Amniotic stem cell (primary cell): ENCODE measurements around the gene OR6B3.
"Not testable (repeated sequence)": the region's sequence is repeated elsewhere in the genome, so short reads cannot be mapped to it uniquely, and the experiment has no call there.

Source experiments
- DNase-seq: peaks from one replicate; lab custom pipeline; 2025; lab: John Stamatoyannopoulos, UW

The OR6B3 gene

GRCh38 chr2:240044096-240044495 is 9.2 kb downstream of the OR6B3 start:
- not testable (repeated sequence) for DNase-seq

DNA sequence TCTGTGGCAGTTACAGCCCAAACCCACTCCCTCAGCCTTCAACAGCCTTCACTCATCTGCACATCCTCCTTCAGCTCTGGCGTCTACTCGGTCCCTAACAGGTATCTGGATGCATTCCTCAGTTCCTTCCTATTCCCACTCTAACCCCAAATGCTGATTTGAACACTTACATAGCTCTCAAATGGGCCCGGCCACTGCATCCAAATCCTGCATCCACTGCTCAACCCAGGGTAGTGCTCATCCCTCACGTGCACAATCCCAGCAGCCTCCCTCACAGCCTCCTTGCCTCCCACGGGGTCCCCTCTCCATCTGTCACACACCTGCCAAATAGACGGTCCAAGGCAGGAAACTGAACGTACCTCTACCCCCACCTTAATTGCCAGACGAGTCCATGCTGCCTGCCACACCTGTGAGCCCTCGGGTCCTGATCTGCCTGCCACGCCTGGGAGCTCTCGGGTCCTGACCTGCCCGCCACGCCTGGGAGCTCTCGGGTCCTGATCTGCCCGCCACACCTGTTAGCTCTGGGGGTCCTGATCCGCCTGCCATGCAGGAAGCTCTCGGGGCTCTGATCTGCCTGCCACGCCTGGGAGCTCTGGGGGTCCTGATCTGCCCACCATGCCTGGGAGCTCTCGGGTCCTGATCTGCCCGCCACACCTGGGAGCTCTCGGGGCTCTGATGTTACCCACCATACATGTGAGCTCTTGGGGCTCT is 9.9 kb downstream of the OR6B3 start:
- DNase-seq = no peak

- DNase-seq = no peak
Observed at GRCh38 chr2:240042740-240043139, 10.6 kb downstream of the OR6B3 start.

GRCh38 chr2:240041363-240041762 is 12.0 kb downstream of the OR6B3 start:
- DNase-seq = no peak

GRCh38 chr2:240037358-240037757 is 16.0 kb downstream of the OR6B3 start:
- DNase-seq = no peak

GRCh38 chr2:240033330-240033678 is 20.0 kb downstream of the OR6B3 start:
- DNase-seq = no peak

- no peak for DNase-seq
Observed at GRCh38 chr2:240032406-240033329, 20.7 kb downstream of the OR6B3 start.

DNA sequence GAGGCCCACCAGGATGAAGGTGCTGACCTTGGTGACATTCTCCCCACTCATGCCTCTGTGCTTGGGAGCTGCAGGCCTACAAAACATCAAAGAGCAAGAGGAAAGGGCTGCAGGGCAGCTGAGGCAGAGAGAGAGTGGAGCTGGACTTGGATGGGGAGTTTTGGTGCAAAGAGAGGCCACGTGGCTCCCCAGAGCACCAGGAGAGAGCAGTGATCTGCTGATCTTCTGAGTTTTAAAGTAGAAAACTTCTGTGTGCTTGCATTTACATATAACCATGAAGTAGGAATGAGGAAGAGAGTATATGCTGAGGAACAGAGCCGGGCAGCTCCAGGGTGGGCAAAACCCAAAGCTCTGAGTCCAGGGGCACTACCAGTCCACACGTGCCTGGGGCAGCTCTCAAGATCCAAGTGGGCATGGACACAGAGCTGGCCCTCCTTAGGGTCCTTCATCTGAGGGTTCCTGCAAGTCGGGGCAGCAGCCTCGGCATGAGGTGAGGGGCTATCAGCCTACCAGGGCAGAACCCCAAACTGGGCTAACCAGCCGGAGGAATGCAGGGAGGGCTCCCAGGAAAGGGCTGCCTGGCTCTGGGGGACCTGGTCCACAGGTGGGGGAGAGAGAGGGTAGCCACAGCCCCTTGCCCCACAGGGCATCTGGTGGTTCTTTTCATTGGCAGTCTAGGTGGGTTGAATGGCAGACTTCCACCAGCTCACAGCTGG is 22.8 kb downstream of the OR6B3 start, which contains the start of gene OR6B2:
OR6B2 (minus strand) TSS at position 51 of the 716 bp plus-strand sequence; CDS start at position 51, 0 bp downstream.
- no peak for DNase-seq

GRCh38 chr2:240024766-240025165 is 28.6 kb downstream of the OR6B3 start:
- DNase-seq = no peak

- no peak for DNase-seq
Observed at GRCh38 chr2:240023792-240024191, 29.5 kb downstream of the OR6B3 start.

DNA sequence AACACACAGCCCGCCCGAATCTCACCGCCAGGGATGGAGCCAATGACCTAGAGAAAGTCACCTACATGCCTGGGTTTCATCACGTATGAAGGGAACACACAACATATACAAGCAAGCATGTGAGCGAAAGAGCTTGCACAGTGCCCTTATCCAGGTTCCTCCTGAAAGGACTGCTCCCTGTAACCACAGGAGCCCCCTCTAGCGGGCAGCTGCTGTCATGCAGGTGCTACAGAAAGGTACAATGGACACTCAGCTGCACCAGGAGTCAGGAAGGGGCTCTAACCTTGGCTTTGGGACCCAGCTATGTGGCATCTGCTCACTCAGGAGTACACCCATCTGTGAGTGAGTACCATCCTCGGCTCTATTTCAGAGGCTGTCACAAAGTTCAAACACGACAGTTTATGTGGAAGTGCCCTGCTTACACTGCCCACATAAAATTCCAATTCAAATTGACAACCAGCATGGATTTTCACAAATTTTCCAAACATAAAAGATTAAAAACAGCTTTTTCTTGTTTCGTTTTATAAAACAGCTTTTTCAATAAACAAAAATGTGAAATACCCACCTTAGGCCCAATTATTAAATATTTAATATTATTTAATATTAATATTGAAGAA is 31.7 kb downstream of the OR6B3 start:
- DNase-seq = peak; percentile 14

DNA sequence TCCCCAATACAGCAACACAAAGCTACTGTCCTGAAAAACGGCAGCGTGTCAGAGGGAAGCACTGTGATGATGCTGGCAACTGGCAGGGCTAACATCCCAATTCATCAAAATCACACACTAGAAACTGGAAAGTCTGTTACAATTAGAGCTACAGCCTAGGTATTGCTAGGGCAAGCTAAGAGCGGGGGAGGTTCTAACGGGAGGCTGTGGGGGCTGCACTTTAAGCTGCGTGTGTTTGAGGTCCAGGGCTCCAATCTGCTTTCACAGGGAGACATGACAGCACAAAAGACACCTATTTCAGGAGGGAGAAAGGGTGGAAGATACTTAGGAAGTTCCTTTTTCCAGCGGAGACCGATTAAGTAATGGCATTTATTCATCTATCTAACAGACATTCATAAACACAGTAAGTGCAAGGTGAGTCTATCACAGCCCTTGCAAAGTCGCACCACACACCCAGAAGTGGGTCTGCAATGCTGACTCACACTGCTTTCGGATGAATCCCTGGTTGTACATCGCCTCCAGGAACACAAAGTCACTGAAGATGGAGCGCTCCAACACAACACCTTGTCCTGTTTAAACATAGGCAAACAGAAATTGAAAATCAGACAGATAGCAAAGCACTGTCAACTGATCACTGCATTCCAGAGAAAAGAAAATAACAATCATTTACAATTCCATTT is 35.1 kb downstream of the OR6B3 start:
- no peak for DNase-seq

DNA sequence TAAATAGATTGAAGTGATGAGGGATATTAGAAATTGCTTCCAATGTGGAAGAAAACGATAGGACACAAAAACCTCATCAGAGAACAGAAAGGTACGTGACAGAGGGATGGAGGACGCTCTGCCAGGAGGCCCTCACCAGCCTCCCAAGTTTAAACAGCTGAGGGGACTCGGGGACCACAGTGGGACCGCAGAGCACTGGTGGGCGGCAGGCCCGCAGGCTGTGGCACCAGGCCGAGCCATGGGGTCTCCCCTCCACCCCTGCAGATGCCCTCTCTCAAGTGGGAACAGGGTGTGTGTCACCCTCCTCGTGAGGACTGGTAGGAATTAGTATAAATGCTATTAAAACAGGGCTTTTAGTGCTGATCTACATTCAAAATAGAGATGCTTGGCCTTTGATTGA is 39.0 kb downstream of the OR6B3 start:
- no peak for DNase-seq

GRCh38 chr2:240013343-240013742 is 40.0 kb downstream of the OR6B3 start:
- no peak for DNase-seq

- DNase-seq = no peak
Observed at GRCh38 chr2:240002983-240003382, 50.3 kb downstream of the OR6B3 start.

- DNase-seq = no peak
Observed at GRCh38 chr2:240000671-240001070, 52.6 kb downstream of the OR6B3 start.

DNA sequence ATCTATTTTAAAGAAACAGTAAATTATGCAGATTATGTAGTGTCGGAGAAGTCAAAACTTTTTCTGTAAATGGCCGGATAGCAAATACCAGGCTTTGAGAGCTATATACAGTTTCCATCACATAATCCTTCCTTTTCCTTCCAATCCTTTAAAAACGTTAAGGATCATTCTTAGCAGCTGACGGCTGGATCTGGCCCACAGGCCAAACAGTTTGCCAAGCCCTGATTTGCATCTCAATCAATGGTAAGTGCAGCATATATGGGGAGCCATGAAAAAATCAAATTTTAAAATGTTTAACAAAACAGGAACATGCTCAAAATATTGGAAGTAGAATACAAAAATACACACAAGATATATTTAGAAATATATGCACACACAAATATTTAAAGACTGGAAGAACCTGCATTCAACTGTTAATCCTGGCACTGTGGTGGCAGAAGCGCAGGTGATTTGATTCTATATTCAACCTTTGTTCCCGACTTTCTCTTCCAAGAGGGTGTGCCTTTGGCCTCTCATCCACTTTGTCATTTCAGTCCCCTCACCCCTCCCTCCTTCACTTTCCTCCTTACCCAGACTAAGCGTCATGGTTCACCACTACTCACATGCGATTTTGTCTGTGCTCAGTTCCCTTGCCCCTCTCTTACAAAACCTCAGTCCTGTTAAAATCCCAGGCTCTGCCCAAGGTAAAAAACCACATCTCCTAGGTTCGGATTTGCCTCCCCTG is 55.5 kb downstream of the OR6B3 start:
- DNase-seq = no peak
